Measurements from ENCODE around the gene GPD2.

GPD2 gene

DNA sequence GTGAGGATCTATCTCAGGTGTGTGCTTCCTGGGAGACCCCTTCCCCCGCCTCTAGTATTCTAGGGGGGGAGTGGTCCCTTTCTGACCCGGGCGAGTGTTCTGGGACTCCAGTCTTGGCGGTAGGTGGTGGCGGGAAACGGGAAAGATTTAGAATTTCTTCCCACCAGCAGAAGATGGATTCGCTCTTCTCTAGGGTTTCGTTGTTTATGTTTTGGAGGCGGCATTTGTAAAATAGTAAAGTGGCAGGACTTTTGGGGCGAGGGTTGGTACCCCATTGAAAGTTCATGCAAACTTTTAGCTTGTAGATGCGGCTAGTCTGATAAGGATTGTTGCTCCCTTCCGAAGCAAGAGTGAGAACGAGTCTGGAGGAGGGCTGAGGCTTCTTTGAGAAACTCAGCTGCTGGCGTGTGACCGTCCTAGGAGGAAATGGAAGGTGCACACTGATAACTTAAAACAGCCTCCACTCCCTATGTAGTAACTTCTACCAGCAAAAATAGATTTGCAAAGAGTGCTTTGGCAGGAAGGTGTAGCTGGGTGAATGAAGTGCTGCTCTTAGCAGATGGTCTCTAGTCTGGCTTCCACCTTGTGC is 412 bp downstream of the GPD2 start:
- DNase-seq (ENCODE audit: low spot score) = no peak

DNA sequence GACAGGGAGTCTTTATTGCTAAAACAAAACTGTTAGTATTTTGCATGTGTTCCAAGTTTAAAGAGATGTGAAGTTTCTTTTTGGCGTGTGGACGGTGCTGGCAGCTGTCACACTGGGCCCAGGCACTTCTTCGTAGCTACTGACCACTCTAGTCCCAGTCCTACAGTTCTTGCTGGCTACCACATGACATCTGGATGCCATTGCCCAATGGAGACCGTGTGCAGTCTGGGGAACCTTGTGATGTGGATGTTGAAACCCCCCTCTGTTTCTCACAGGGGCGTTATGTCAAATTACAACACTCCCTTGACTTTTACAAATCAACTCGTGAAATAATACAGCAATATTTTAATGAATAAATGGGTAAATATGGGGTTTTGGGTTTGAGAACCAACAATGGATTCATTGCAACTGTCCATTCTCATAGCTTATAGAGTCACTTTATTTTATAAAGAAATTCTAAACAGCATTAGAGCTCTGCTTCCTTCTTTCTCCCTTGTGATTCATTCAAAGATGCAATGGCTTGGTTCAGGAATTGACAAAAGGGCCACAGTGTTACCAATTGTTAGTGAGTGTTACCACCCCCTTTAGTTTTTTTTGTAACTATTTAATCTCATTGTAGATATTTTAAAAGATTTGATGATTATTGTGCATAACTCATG is 1.2 kb downstream of the GPD2 start:
- DNase-seq (ENCODE audit: low spot score) = no peak

DNA sequence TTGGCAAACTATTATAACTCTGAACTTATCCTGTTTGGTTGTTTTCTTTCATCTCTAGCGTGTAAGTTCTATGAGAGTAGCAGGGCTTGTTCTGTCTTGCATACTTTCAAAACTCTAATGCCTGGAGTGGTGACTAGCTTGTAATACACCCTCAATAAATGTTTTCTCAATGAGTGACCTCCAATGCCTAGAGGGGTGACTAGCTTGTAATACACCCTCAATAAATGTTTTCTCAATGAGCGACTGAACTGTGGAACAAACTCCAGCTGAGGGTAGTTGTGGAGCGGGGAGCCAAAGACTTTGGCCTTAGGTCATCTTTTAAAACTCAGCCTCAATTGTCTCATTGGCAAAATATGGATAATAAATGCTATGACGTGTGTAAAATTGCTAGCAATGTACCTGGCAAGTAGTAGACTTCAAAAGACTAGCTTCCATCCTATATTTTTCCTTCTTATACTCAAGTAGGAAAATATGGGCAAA is 1.8 kb downstream of the GPD2 start:
- DNase-seq (ENCODE audit: low spot score) = no peak

DNA sequence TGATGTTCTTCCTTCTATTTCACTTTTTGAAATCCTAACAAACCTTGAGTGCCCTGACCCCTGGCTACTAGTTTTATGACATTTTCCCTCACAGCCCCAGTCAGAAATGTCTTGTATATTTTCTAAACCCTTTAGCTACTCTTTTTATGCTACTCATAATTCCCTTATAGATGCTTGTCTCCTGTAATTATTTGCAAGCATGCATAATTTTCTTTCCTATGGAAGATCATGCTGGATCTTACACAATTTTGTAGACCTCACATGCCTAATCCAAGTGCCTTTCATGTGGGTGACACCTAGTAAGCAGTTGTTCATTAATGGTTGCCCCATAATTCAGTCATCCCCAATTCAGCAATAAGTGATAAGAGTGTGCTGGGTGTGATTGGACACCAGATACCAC is 6.9 kb downstream of the GPD2 start:
- no peak for DNase-seq (ENCODE audit: low spot score)

DNA sequence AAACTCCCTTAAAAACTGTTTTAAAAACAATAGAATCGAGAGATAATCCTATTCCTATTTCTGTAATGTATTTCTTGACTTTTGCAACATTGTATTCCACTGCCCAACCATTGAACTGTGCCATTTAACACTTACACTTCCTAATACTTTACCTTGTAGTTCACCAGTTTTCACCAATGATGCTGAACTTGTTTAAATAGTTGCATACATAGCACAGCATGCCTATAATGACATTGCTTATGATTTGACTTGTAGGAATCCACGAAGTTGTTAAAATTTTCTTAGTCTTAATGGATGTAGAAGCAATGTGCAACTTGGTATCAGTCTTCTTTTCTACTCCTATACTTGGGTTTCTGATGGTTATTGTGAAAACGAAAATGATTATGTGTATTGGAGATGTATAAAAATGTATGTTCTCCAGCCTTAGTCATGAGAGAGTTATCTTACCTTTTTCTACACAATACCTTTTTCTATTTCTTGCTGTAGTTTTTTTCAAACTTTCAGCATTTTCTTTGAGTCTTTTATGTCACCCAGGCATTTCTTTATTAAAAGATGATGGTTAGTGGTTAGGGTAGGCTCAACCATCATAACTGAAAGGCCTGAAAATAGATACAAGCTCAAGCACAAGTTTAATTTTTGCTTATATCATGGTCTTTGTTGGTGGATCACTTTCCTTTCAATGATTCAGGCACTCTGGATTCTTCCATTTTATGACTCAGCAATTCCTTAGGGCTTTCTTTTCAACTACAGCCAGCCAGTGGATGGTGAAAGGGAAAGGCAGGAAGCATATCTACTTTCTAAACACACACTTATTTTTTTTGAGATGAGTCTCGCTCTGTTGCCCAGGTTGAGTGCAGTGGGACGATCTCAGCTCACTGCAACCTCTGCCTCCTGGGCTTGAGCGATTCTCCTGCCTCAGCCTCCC is 9.4 kb downstream of the GPD2 start:
- DNase-seq (ENCODE audit: low spot score) = no peak

DNA sequence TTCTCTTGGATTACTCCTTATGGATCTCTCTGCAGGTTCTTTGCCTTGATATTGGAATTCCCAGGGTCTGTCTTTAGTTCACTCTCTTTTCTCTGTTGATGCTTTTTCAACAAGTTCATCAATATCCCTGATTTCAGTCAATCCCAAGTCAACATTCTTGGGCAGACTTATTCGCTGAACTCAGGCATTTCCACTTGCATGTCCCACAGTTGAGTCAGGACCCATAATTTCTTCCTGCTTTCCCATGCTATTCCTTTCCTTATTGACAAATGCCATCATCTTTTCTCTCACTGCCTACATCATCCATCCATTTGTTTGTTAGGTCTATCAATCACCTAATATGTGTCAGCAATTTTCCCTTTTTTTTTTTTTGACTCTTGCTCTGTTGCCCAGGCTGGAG is 11.6 kb downstream of the GPD2 start:
- no peak for DNase-seq (ENCODE audit: low spot score)

DNA sequence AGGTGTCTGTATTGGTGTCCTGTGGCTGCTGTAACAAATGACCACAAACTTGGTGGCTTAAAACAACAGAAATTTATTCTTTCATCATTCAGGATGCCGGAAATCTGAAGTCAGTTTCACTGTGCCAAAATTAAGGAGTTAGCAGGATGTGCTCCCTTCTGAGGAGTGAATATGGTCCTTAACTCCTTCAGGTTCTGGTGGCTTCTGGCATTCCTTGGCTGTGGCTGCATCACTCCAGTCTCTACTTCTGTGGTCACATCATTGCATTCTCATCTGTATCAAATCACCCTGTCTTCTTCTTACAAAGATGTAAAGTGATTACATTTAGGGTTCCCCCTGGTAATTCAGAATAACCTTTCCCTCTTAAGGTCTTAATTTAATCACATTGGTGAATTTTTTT is 12.6 kb downstream of the GPD2 start:
- no peak for DNase-seq (ENCODE audit: low spot score)

DNA sequence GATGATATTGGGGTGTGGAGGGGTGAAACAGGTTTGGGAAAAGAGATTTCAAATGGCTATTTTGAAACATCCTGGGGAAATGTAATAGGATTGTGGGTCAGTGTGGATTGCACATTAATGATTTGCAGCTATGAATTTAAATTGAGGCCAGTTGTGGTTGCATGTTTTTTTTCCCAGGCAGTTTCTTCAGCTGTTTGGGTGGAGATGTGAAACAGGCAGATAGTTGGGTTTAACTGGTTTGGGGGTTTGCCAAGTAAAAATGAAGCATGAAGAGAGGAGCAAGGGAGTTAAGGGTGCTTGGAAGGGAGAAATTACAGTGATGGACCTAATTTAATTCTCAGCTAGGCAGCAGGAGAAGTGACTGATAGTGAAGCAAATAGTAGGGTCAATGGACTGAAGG is 16.8 kb downstream of the GPD2 start:
- no peak for DNase-seq (ENCODE audit: low spot score)

DNA sequence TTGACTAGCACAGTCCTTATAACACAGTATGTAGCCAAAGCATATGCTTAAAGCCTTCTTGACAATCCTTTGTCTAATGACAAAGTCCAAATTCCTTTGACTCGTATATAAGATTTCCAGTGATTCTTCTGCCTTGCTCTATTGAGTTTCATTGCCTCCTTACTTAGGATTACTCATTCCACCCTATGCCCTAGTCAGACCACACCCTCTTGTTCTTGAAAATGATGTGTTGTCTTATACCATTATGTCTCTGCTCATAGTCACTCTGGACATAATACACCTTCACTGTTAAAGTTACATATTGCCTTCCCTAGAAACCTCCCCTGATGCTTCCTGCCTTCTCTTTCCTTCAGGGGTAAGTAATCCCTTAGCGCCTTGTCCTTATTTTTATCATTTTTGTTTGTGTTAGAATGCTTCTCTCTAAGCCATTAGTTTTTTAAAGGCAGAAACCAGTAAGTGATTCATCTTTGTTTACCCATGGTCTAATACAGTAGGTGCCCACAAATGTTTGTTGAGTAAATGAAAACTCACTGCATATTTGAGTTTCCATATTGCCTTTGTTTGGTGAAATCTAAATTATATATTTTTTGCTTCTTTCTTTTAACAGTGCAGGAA is 19.3 kb downstream of the GPD2 start:
- no peak for DNase-seq (ENCODE audit: low spot score)

DNA sequence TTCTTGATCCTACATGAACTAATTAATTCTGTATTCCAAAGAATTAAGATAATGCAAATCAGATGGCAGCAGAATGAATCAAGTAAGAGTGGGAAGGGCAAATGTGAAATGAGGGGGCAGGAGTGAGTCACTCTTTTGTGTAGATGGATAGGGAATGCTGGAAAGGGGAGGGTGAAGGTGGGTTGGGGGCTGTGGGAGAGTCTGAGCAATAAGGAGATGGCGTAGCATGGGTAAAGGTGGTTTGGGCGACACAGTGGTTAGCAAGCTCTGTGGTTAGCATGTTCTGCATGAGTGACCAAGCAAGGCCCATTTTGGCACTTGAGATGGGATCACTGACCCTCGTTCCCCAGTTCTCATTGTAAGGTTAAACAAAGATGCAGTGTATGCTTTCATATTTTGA is 20.4 kb downstream of the GPD2 start:
- no peak for DNase-seq (ENCODE audit: low spot score)

DNA sequence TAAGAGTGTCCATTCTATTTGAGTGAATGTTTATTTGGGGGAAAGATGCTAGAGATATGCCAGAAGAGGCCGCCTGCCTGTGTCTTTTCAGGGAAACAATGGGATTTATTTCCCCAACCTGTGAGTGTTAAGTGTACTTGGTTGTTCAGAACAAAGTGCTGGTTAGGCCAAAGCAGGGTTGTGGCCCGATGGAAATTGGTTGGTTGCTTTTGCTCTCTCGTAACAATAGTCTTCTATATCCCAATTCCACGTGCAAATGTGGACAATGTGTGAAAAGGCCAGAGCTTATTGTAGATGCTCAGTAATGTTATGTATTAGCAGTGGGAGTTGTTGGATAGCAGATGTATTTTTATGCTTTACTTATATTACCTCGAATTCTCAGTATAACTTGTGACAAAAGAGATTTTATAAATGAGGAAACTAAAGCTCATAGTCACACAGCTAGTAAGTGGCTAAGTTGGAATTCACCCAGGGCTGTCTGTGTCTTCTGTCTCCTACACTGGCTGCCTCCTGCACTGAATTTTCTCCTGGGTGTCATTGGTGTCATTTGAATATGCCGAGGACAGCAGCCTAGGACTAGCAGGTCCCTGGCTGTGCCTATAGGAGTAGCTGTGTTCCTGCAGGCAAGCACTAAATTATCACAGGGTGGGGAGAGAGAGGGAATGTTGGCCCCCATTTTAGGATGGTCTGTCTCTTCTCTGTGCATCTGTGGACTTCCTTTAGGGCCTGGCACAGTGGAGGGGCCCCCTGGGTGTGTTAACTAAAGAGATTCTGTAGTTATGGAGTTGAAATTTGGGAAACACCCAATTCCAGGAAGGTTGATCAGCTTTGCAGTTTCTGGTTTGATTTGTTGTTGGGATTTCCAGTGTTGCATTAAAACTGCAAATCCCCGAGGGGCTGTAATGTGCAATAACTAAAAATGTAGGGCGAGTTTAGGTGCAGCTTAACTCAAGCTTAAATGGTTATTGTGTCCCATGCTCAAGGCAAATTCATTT is 21.6 kb downstream of the GPD2 start:
- DNase-seq (ENCODE audit: low spot score) = no peak

DNA sequence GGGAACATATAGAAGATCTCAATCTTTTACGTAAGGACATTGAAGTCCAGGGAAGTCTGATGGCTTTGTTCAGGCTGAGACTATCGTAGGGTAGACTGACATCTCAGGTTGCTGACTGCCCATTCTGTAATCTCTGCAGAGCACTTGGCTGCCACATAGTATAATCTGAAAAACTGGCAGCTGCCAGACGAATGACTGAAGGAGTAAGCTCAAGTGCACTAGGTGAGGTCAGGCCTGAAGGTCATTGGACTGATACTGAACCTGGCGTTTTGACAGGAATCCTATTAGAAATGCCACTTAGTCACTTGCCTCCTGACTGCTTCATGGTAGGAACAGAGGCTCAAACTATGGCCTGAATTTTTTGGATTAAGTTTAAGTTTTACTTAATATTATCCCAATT is 23.5 kb downstream of the GPD2 start:
- DNase-seq (ENCODE audit: low spot score) = no peak

DNA sequence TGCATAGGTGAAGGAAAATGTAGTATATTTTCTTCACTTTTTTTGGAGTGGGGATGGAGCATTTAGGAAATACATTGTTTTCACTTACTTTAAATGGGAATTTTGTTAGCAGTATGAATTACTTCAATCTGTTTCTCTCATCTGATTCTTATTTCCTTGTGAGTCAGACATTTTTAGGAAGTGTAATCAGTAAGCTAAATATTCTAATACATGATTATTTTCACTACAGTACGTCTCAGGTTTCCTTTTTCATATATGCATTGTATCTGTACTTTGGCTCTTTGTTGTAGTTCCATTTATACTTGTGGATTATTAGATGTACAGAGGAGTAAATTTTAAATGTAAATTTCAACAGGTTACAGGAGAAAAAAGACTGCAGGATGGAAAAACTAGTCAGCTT is 27.9 kb downstream of the GPD2 start:
- no peak for DNase-seq (ENCODE audit: low spot score)

DNA sequence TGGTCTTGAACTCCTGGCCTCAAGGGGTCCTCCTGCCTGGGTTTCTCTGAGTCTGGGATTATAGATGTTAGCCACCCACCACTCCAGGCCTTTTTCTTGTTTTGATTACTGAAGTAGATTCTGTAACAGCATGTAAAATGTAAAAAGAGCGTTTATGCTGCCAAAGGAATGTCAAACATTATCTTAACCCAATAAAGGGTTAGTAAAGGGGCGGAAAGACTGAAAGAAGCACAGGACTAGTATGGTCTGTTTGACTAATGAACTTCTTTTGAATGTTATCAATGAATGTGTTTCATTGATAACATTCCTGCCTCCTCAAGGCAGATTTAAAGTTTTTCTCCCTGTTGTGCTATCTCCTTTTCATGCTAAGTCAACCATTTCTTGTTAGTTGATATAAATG is 29.4 kb downstream of the GPD2 start:
- DNase-seq (ENCODE audit: low spot score) = no peak

DNA sequence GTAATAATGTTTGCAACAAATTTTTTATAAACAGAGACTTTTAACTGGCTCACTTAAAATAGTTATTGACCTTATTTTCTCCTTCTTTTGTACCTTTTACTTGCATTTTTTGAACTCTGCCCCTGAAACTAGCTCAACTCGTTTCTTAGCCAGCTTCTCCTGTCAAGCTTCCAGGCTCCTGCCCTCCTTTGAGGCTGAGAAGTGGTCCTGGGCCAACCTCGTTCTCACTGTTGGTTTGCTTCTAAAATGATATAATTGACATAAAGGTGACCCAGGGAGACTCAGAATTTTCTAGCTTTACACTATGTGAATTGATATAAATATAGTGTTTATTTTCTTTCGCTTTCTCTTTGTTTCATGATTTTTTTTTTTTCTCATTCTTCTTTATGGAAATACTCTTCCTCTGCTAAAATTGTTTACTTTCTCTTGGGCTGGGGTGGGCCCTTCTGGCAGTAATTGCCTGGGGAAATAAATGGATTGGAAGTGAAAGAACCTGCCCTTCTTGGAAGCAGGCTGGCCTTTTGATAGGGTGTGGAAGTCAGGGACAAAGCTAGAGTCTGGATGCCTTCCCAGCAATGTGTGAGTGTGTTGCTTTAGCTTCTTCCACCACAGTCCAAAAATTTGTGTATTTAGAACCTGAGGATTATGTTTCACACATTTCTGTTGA is 30.7 kb downstream of the GPD2 start:
- no peak for DNase-seq (ENCODE audit: low spot score)

DNA sequence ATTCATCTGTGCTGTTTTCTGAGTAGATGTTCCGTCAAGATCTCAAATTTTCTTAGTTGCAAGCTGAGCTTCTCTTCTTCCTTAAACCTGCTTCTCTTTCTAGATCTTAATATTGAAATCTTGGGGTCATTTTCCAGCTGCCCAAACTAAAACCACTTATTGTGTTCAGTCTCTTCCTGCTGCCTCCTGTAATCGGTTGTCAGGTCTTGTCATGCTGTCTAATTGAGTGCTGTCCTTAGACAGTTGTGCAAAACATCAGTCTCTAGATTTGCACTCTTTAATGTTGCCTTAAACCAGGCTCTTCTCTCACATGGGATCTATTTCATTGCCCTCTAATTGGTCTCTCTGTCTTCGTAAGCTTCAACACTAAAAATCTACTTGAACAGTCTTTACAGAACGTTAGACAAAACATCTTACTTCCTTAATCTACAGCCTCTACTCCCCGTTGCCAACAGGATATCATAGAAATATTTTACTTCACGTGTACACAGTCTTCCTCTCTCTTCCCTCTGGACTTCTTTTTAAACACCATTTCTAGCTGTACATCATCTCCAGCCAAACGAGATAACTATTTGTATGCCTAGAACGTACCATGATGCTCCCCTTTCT is 34.9 kb downstream of the GPD2 start:
- DNase-seq (ENCODE audit: low spot score) = no peak

DNA sequence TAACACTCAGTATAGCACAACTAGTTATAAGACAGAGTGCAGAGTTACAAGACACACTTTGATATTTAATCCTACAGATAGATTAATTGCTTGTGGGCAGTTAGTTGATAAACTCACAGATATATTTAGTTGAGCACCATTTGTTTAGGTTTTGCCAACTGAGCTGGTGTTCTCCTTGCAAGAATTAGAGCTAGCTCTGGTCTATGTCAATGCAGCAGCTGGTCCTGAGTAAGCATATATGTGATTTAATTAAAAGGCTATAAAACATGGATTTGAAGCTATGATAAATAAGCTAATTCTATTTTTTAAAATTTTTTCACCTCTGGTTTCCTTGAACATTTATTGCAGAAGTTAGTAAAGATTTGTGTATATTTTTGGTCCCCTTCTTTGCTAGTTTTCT is 35.6 kb downstream of the GPD2 start:
- DNase-seq (ENCODE audit: low spot score) = no peak

DNA sequence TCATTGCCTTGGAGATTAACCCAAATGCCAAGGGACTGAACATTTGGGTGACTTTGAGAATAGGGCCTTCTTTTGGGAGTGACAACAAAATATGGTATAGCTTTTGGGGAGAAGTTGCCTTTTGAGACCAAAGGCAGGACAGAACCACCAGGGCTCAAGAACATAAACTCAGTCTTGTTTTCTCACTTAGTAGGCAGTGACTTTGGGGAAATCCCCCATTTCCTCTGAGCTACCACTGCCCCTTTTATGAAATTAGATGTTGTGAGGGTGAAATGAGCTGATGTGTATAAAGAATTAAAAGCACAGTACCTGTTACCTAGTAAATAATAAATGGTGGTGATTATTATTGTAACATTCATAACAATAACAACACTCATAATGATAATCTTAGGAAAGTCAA is 36.5 kb downstream of the GPD2 start:
- no peak for DNase-seq (ENCODE audit: low spot score)

DNA sequence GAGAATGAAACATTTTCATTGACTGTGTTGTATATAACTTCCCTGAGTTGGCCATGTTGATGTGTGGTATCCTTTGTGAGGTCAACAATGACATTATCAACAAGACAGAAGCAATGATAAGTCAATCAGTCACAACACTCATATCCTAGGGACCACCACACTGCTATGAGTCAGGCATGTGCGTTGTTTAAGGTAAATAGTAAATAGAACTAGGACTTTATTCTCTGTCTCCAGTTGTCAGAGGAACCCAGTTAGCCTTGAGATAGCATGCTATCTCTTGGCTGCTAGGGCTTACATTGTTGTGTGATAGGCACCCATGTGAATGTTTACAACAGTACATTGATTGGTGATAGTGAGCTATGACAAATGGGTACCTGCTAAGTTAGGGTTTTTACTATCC is 37.3 kb downstream of the GPD2 start:
- no peak for DNase-seq (ENCODE audit: low spot score)

DNA sequence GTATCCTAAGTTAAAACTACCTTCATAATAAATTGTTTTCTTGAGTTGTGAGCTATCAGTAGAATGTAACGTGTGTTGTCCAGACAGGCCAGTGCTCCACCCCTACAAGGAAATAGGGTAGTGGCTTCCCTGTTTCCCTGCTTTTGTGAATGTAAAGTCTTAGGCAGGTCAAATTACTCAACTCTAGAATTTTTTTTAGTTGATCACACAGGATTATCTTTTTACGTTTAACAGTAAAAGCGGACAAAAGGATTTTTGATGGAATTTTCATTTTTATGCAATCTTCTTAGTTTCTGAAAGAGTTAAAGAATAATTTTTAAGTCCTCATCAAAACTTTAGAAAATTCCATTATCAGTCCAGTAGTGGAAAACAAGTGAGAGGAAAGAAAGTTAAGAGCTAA is 38.2 kb downstream of the GPD2 start:
- no peak for DNase-seq (ENCODE audit: low spot score)
